Measurements from ENCODE around the gene SMOC2.

- TF ChIP-seq ZFP36 (IDR thresholded peaks at IDR 0.05; ENCODE audit: borderline replicate concordance, low read depth, low read length, partially characterized antibody) = no peak
- no peak for TF ChIP-seq NFATC3 (CRISPR knock-in tag; IDR thresholded peaks at IDR 0.05)
- no peak for TF ChIP-seq GABPB1 (CRISPR knock-in tag; IDR thresholded peaks at IDR 0.05)
- TF ChIP-seq FOXO1 (CRISPR knock-in tag; IDR thresholded peaks at IDR 0.05) = no peak
- TF ChIP-seq THAP8 (CRISPR knock-in tag; IDR thresholded peaks at IDR 0.05; ENCODE audit: borderline replicate concordance) = no peak
- TF ChIP-seq CTCF (CRISPR knock-in tag; IDR thresholded peaks at IDR 0.05) = no peak
- no peak for TF ChIP-seq FOXK2 (IDR thresholded peaks at IDR 0.05)
- TF ChIP-seq, protein P1, sequence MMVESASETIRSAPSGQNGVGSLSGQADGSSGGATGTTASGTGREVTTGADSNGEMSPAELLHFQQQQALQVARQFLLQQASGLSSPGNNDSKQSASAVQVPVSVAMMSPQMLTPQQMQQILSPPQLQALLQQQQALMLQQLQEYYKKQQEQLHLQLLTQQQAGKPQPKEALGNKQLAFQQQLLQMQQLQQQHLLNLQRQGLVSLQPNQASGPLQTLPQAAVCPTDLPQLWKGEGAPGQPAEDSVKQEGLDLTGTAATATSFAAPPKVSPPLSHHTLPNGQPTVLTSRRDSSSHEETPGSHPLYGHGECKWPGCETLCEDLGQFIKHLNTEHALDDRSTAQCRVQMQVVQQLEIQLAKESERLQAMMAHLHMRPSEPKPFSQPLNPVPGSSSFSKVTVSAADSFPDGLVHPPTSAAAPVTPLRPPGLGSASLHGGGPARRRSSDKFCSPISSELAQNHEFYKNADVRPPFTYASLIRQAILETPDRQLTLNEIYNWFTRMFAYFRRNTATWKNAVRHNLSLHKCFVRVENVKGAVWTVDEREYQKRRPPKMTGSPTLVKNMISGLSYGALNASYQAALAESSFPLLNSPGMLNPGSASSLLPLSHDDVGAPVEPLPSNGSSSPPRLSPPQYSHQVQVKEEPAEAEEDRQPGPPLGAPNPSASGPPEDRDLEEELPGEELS (CRISPR knock-in tag; IDR thresholded peaks at IDR 0.05) = no peak
- TF ChIP-seq PCBP2 (optimal IDR thresholded peaks at IDR 0.05; ENCODE audit: low read depth, low read length, poor library complexity, severe bottlenecking) = no peak
Observed at GRCh38 chr6:168684471-168684870, 243.5 kb downstream of the SMOC2 start.

Measured in HepG2 (cell line).